Esophagus muscularis mucosa (tissue), 4 donors: ENCODE measurements around the gene RBPJL. TPM values are rescaled to one million over a fixed set of nuclear protein-coding genes. Genes with fewer than 3 reads are reported as not detected.

Experiments used
- DNase-seq: peaks from one replicate; pipeline ENCODE4 v3.0.0-alpha.2; 2017; ENCODE audit errors: extremely low spot score
- H3K27ac ChIP-seq, 4 donors: fragments of 200-600 bp; sonication (generic); replicated peaks in 1 of 4; 1 replicate in 3 of 4; 2 replicates in 1 of 4; pipeline ENCODE4 v1.5.1; 2016 to 2019; ENCODE audit warnings: mild to moderate bottlenecking in 1 of 4
- H3K27me3 ChIP-seq, 4 donors: fragments of 200-600 bp; sonication (generic); one replicate each; pipeline versions ENCODE4 v1.5.1 to v1.6.0; 2016 to 2019
- H3K36me3 ChIP-seq, 4 donors: fragments of 200-600 bp; sonication (generic); one replicate each; pipeline ENCODE4 v1.5.1; 2016 to 2019
- H3K4me1 ChIP-seq, 4 donors: fragments of 200-600 bp; sonication (generic); one replicate each; pipeline ENCODE4 v1.5.1; 2016 to 2019
- H3K4me3 ChIP-seq, 4 donors: fragments of 200-600 bp; sonication (generic); 1 replicate in 2 of 4; 2 replicates in 2 of 4; pipeline ENCODE4 v1.5.1; 2016 to 2019; ENCODE audit warnings: mild to moderate bottlenecking in 4 of 4, moderate library complexity in 1 of 4
- H3K9me3 ChIP-seq, 4 donors: fragments of 200-600 bp; sonication (generic); 1 replicate in 3 of 4; 2 replicates in 1 of 4; pipeline ENCODE4 v1.5.1; 2016 to 2019
- EP300 ChIP-seq: sonication (generic); formaldehyde crosslinking; IDR thresholded peaks from one replicate; pipeline ENCODE4 v1.6.1; 2017; ENCODE audit warnings: antibody characterized with exemption
- POLR2A ChIP-seq: fragments of 450-650 bp; IDR thresholded peaks from one replicate; pipeline ENCODE4 v1.6.1; 2017; ENCODE audit warnings: antibody characterized with exemption, moderate library complexity, mild to moderate bottlenecking, low read depth
- POLR2AphosphoS5 ChIP-seq, 2 donors: sonication (generic); formaldehyde crosslinking; IDR thresholded peaks; one replicate each; pipeline ENCODE4 v1.6.1; 2017; ENCODE audit warnings: antibody characterized with exemption in 2 of 2
- WGBS: methylation state at CpG from one replicate; pipeline ENCODE4 v1.1.5; 2018; 5-methylcytosine and 5-hydroxymethylcytosine counted together
- intact Hi-C: fragments of 100-400 bp; cut with DNase I; formaldehyde crosslinking; loops from one replicate; pipeline ENCODE4 v1.15.1; 2023
- total RNA-seq, 4 donors: library from RNA; depleted of rRNA; stranded (reverse); fragments of >200 nt; gene quantifications; one replicate each; pipeline versions ENCODE4 v1.1.0 to v1.2.1, GENCODE V29; 2016
- TF ChIP-seq, protein P1 (sequence below), 3 experiments: fragments of 200-600 bp in 2 of 3; fragments of 450-650 bp in 1 of 3; sonication (generic) in 2 of 3; IDR thresholded peaks; one replicate each; pipeline ENCODE4 v1.5.1; 2017 to 2019; ENCODE audit warnings: antibody characterized with exemption in 3 of 3, mild to moderate bottlenecking in 2 of 3, moderate library complexity in 1 of 3

Gene RBPJL
- total RNA-seq, 4 donors from 2014 or later = not detected

DNA sequence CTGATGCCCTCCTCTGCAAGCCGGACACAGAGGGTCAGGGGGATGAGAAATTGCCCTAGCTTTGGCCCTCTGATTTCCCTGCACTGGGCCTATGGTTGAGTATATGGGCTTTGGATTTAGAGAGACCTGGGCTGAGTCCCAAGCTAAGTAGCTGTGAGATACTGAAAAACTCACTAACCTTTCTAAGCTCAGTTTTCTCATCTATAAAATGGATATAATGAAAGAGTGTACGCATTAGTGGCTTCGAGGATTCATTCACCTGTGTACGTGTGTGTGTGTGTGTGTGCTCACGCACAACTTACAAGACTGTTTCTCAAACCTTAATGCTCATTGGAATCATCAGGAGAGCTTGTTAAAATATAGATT is 12.7 kb upstream of the RBPJL start:
- WGBS = 70% methylated on average over 4 of the region's 5 CpGs
- no peak overlapping the region for H3K27ac ChIP-seq
- intact Hi-C loops = loop anchor here (5.0 kb wide), 1 partner anchor 252 kb away; no protein-coding TSS in a partner anchor

DNA sequence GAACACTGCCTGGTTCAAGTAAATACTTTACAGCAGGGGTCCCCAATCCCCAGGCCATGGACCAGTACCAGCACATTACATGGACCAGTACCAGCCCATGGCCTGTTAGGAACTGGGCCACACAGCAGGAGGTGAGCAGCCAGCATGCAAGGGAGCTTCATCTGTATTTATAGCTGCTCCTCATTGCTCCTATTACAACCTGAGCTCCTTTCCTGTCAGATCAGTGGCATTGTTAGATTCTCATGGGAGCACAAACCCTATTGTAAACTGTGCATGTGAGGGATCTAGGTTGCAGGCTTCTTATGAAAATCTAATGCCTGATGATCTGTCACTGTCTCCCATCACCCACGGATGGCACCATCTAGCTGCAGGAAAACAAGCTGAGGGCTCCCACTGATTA is 12.0 kb upstream of the RBPJL start:
- Histone ChIP-seq H3K36me3 (no peaks in the 10 kb centered on the region), H3K27me3 (peaks cover 0 to 56% (median 8%) of the 10 kb centered on the region in 4 donors), H3K4me1 (peaks cover 15 to 26% (median 22%) of the 10 kb centered on the region in 4 donors), H3K9me3 (no peaks in the 10 kb centered on the region), H3K27ac (no peak overlapping the region), H3K4me3 (no peak overlapping the region)
- intact Hi-C loops = loop anchor here (5.0 kb wide), 1 partner anchor 252 kb away; no protein-coding TSS in a partner anchor
- WGBS = 94% methylated on average over 1 of the region's 1 CpG
- no peak for TF ChIP-seq POLR2AphosphoS5 (IDR thresholded peaks at IDR 0.05)
- TF ChIP-seq POLR2A = no peak
- no peak for TF ChIP-seq EP300
- TF ChIP-seq, protein P1, sequence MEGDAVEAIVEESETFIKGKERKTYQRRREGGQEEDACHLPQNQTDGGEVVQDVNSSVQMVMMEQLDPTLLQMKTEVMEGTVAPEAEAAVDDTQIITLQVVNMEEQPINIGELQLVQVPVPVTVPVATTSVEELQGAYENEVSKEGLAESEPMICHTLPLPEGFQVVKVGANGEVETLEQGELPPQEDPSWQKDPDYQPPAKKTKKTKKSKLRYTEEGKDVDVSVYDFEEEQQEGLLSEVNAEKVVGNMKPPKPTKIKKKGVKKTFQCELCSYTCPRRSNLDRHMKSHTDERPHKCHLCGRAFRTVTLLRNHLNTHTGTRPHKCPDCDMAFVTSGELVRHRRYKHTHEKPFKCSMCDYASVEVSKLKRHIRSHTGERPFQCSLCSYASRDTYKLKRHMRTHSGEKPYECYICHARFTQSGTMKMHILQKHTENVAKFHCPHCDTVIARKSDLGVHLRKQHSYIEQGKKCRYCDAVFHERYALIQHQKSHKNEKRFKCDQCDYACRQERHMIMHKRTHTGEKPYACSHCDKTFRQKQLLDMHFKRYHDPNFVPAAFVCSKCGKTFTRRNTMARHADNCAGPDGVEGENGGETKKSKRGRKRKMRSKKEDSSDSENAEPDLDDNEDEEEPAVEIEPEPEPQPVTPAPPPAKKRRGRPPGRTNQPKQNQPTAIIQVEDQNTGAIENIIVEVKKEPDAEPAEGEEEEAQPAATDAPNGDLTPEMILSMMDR (IDR thresholded peaks at IDR 0.05) = no peak
- no peak for DNase-seq

More for the DNA sequence above, 12.7 kb upstream of the RBPJL start:
- no peak for DNase-seq
- Histone ChIP-seq H3K27me3 (peaks cover 0 to 56% (median 8%) of the 10 kb centered on the region in 4 donors), H3K9me3 (no peaks in the 10 kb centered on the region), H3K4me1 (peaks cover 15 to 26% (median 22%) of the 10 kb centered on the region in 4 donors), H3K36me3 (no peaks in the 10 kb centered on the region), H3K4me3 (peak overlapping the region; percentile 56 to 74 (median 60))
- no peak for TF ChIP-seq POLR2AphosphoS5 (IDR thresholded peaks at IDR 0.05)
- no peak for TF ChIP-seq EP300
- TF ChIP-seq, protein P1 (IDR thresholded peaks at IDR 0.05) = no peak
- no peak for TF ChIP-seq POLR2A

DNA sequence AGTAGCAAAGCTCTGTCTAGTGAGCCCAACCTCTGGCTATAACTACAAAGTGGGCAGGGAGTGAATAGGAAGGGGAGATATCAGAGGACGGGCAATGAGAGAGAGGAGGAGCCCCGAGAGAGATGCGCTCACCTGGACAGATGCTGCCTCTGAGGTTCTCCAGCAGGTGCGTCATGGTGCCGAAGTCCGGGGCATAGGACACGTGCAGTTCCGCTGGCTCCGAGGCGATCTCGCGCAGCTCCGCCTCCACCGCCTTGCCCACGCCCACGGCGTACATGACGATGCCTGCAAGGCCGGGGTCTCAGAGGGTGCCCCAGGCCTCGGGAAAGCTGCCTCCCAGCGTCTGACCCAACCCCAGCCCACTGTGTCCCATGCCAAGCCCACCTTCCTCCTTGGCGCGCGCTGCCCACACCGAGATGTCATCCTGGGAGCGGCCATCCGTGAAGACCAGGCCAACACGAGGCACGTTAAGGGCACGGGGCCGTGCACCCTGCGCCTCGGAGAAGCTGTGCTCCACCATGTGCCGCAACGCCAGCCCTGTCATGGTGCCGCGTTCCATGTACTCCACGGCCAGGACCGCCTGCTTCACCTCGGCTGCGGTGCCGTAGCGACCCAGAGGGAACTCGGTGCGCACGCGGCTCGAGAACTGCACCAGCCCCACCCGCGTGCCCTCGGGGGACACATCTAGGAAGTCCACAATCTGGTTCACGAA is 8.7 kb upstream of the RBPJL start:
- WGBS = 87% methylated on average over 16 of the region's 52 CpGs
- Histone ChIP-seq H3K27me3 (peaks cover 0 to 68% (median 7%) of the 10 kb centered on the region in 4 donors), H3K9me3 (no peaks in the 10 kb centered on the region), H3K4me3 (no peak overlapping the region), H3K4me1 (peaks cover 11 to 13% (median 12%) of the 10 kb centered on the region in 4 donors), H3K27ac (no peak overlapping the region), H3K36me3 (no peaks in the 10 kb centered on the region)
- no peak for TF ChIP-seq POLR2AphosphoS5 (IDR thresholded peaks at IDR 0.05)
- TF ChIP-seq EP300 = no peak
- TF ChIP-seq, protein P1 (IDR thresholded peaks at IDR 0.05) = no peak
- intact Hi-C loops = no loop called here
- DNase-seq = no peak

DNA sequence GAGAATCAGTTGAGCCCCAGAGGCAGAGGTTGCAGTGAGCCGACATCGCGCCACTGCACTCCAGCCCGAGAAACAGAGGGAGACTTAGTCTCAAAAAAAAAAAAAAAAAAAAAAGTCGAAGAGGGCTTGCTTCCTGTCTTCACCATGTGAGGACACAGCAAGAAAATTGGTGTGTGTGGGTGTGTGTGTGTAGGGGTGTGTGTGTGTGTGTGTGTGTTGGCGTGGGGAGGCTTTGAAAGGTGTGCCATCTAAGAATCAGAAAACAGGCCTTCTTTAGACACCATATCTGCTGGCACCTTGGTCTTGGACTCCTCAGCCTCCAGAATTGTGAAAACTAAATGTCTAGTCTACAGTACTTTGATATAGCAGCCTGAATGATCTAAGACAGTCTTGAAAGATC is 6.9 kb upstream of the RBPJL start:
- no peaks in the 10 kb centered on the region for H3K9me3 ChIP-seq
- no peaks in the 10 kb centered on the region for H3K36me3 ChIP-seq
- no peak overlapping the region for H3K27ac ChIP-seq
- intact Hi-C loops = no loop called here
- H3K4me1 ChIP-seq = no peaks in the 10 kb centered on the region
- TF ChIP-seq POLR2AphosphoS5 (IDR thresholded peaks at IDR 0.05) (no peak), POLR2A (no peak), EP300 (no peak)
- TF ChIP-seq, protein P1 (IDR thresholded peaks at IDR 0.05) = no peak
- 93% methylated on average over 6 of the region's 6 CpGs for WGBS
- DNase-seq = no peak
- no peak overlapping the region for H3K4me3 ChIP-seq
- peaks cover 0 to 72% (median 8%) of the 10 kb centered on the region in 4 donors for H3K27me3 ChIP-seq
